Fibroblast of skin of abdomen (primary cell): ENCODE measurements around the gene KRTAP10-4.
"Not testable (repeated sequence)": the region's sequence is repeated elsewhere in the genome, so short reads cannot be mapped to it uniquely, and the experiment has no call there.

Experiments used
- DNase-seq: peaks from one replicate; pipeline ENCODE4 v3.0.0-alpha.2; 2013

KRTAP10-4 gene

DNA sequence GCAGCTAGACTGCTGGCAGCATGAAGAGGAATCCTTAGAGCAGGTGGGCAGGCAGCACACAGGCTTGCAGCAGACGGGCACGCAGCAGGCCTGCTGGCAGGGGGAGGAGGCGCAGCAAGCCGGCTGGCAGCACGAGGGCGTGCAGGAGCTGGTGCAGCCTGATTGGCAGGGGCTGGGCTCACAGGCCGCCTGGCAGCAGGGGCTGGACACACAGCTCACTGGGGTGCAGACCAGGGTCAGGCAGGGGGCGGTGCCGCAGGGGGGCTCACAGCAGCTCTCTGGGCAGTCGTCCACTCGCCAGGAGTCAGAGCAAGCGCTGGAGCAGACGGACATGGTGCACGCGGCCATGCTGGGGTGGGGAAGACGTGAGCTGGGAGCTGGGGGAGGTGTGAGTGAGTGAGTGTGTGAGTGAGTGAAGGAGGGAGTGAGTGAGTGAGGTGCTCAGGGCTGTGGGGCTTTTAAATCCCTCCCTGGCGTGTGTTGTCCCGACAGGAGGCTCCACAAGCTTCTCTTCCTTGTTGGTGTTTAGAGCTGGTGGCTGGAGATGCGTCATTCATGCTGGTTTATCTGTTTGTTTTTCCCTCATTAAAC is 6.8 kb downstream of the KRTAP10-4 start, which contains the start of gene KRTAP10-5:
KRTAP10-5 (minus strand) TSS at position 374 of the 591 bp plus-strand sequence; CDS start at position 348, 26 bp downstream.
- DNase-seq: not testable (repeated sequence)

DNA sequence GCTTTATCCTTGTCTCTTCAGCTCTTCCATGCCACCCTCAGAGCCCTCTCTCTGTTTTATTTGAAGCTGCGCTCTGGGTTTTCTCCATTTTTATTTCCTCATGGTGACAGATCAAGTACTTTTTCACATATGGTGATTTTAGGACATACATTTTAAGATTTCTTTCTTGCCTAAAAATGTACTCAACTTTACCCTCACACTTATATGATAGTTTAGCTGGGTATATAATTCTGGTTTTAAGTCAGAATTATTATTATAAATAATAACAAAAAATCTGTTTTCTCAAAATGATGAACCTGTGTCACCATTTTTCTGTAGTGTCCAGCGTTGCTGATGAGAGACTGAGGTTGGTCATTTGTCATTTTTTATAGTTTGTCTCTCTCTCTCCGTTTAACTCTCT is 7.6 kb downstream of the KRTAP10-4 start:
- no peak for DNase-seq

DNA sequence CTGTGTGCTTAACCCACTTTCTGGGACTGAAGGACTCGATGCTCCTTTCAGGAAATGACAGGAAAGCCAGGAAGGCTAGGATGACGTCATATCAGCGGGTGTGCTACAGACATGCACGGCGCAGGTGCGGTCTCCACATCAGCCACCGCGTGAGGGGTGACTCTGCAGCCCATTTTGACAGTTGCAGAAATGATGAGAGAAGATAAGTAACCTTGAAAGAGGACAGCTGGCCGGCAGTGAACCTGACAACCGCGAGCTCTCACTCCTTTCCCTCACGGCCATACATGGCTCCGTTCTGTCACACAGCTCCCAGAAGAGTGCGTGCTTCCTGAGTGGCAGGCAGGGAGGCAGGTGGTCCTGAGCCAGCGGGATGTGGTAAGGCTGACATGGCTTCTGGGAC is 8.5 kb downstream of the KRTAP10-4 start:
- no peak for DNase-seq

DNA sequence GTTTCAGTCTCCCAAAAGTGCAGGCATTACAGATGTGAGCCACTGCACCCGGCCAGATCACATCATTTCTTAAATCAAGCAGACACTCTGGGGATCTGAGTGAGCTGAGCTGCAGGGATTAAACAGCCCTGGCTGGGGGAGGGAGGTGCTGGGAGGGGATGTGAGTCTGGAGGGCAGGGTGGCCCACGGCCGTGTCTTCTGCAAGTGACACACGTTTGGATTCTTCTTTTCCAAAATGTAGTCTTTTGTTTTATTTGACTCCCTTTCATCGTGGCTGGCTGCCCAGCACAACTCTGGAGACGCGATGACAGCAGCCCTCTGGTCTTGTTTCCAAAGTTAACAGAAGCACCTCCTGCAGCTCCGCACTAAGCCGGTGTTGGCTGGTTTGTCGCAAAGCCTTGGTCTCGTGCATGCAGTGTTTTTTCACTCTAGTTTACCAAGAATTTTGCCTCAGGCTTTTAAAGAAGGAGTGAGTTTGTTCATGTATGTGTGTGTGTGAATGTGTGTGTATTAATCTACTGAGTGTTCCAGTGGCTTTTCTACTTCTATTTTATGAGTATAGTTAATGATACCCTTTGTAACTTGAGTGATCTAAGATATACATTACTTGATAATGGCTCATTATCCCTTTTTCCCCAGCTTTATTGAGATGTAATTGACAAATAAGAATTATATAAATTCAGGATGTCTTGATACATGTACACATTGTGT is 9.7 kb downstream of the KRTAP10-4 start:
- no peak for DNase-seq

DNA sequence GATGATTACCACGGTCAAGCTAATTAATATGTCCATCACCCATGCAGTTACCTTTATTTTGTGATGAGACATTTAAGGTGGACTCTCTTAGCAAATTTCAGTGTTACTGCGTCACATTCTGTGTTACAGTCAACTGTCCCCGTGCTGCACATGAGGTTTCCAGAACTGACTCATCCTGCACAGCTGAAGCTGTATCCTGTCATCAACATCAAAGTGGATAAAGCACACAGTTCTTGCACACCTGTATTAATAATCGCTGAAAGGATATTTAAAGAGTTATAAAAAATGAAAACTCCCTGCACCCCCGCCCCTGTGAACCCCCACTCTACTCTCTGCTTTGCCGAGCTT is 10.2 kb downstream of the KRTAP10-4 start:
- no peak for DNase-seq

DNA sequence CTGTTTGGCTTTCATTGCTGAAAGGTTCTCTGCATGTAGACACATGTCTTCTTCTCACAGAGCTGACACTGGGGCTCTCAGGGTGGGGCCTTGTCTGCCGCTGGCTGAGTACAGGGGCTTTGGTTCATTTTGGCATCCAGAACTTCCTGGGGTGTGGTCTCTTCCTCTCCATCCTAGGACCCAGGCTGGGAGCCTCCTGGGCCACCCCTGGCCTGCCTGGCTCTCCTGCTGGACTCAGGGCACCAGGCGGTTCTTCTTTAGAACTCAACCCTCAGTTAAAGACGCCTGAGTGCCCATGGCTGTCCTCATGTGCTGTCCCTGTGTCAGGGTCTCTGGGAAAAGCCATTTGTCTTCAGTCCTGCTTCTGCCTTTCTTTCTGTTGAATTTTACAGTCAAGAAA is 12.4 kb downstream of the KRTAP10-4 start:
- DNase-seq: no peak

DNA sequence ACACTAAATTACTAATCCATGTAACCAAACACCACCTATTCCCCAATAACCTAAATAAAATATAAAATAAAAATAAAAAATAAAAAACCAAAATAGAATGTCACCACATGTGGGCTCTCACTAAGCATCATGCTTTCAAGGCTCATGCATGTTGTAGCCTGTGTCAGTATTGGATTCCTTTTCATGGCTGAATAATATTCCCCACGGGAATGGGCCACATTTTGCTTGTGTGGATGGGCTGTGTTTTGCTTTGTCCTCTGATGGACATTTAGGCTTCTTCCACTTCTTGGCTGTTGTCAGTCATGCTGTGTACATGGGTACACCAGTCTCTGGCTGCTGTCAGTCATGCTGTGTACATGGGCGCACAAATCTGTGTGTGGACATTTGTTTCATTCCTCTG is 15.6 kb downstream of the KRTAP10-4 start:
- no peak for DNase-seq

DNA sequence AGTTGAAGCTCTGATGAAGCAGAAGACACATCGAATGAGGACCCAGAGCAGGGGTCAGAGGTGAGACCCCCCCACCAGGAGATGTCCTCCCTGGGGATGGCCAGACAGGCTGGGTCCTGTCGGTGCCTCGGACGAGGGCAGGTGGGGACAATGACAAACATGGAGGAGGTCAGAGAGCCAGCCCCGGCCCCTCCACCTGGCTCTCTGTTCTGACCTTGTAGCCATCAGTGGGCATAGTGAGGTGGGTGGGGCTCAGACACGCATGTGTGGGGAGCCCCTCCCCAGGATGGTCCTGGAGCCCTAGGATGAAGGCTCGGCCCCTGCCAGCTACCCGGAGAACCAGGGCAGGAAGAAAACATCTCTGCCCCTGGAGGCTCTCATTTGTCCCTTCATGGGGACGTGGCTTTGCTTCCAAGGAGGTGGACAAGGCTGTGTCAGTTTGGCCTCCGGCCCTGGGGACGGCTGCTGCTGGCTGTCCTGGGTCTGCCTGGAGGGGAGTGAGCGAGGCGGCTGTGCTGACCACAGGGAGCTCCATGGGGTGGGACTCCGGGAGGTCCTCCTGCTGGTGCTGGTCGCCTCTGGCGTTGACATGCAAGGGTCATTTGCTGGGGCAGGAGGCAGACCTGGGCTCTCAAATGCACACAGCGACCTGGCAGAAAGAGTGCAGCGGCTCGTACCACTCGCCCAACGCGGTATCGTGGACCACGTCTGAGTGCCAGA is 16.2 kb downstream of the KRTAP10-4 start:
- no peak for DNase-seq

DNA sequence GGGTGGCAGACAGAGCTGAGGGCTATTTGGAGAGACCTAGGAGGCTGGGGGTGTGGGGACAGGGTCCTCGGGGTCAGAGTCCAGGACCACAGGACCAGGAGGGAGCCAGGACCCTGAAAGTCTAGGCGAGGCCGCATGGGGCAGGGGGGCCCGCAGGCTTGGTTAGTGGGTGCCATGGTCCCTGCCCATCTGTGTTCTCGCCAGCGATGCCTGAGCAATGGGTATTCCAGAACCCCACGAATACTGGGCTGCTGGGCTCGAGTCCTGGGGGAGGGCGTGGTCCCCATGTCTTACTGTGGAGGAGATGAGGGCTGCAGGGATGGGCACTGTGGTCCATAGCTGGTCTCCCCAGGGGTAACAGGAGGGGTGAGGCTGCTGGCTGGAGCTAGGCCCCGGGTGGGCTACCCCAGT is 16.8 kb downstream of the KRTAP10-4 start:
- DNase-seq: no peak

DNA sequence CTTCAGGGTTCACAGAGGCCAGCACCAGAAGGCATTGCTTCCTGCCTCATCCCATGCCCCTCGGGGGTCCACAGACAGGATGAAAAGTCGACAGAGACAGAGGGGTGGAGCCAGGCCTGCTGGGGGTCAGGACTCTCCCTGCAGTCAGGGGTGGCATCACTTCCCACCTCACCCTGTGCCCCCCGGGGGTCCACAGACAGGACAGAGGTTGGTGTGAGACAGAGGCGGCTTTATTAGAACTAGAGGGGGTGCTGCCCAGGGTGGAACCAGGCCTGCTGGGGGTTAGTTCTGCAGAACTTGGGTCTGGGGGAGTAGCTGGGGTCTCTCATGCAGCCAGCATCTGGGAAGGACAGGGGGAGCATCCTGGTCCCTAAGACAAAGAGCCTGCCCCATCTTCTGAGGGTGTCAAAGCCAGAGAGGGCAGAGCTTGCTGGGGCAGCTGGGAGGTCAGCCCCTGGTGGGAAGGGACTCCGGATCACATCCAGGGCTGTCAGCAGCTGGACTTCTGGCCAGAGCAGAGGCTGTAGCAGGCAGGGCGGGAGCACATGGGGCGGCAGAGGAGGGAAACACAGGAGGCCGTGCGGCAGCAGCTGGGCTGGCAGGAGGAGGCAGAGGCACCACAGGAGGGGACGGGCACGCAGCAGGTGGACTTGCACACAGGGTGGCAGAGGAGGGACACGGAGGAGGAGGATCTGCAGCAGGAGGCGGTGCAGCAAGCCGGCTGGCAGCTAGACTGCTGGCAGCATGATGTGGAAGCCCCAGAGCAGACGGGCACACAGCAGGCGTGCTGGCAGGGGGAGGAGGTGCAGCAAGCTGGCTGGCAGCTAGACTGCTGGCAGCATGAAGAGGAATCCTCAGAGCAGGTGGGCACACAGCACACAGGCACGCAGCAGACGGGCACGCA is 17.6 kb downstream of the KRTAP10-4 start:
- not testable (repeated sequence) for DNase-seq

DNA sequence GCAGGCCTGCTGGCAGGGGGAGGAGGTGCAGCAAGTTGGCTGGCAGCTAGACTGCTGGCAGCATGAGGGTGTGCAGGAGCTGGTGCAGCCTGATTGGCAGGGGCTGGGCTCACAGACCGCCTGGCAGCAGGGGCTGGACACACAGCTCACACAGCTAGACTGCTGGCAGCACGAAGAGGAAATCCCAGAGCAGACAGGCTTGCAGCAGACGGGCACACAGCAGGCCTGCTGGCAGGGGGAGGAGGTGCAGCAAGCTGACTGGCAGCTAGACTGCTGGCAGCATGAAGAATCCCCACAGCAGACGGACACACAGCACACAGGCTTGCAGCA is 18.2 kb downstream of the KRTAP10-4 start:
- DNase-seq: not testable (repeated sequence)

DNA sequence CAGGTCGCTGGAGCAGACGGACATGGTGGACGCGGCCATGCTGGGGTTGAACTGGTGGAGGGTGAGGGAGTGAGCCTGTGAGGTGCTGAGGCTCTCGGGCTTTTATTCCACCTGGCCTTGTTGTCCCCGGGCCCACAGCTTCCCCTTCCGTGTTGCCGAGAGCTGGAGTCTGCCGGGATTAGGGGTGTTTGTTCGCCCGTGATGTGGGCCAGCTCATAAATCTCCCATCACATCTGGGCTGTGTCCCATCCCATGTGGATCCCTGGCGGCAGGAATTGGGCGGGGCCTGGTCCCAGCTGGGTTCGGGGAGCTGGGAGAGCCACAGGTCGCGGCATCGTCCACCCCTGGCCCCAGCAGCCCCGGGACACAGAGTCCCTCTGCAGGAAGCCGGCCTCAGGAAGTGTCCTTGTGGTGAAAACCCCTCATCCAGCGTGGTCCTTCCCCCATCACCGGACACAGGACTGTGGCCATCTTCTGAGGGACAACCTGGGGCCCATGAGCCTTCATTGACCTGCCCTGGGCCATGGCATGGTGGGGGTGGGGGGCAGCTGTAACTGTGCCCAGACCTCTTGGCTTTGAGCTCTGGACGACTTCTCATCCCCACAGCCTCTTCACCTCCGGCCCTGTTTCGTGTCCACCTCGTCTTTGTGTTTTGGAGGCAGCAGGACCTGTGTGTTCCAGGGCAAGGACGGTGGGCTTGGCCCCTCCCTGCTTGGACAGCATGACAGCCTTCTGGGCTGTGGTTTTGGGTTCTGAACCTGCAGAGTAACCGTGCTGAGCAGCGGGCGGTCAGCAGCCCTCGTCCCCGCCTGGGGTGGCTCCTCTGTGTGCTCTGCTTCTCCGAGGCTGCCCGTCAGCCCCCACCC is 19.1 kb downstream of the KRTAP10-4 start, which contains the start of gene KRTAP10-6:
KRTAP10-6 (minus strand) TSS at position 60 of the 866 bp plus-strand sequence; CDS start at position 39, 21 bp downstream.
- no peak for DNase-seq

DNA sequence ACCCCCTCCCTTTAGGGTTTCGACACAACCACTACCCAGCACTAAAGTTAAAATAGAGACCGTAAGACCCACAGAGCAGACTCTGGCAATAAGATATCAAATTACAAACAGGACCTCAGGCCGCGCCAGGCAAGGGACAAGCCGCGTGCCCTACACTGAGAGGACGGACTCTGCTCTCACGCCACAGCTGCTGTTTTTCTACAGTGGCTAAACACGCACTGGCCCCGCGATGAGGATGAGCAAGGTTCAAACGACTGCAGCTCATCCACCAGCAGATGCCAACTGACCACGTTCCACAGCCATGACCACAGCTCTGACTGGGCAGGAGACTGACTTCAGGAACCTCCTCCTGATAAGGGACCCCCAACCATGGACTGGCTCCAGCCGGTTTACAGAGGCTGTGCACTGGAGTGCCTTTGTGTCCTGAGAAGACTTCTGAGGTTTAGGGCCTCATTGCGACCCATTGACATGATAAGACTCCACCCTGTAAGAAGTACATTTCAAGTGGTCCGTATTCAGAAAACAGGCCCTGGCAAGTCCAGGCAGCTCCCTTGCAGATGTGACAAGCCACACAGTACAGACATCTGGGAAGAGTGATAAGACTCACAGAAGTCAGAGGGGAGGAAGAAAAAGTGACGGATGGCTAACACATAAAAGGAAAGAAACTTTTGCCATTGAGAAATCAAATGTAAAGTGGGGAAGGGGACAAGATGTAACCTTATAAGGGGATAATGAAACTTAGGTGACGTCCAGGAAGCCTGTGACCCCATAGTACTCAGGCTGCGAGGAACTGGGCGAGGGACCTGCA is 20.3 kb downstream of the KRTAP10-4 start:
- no peak for DNase-seq

DNA sequence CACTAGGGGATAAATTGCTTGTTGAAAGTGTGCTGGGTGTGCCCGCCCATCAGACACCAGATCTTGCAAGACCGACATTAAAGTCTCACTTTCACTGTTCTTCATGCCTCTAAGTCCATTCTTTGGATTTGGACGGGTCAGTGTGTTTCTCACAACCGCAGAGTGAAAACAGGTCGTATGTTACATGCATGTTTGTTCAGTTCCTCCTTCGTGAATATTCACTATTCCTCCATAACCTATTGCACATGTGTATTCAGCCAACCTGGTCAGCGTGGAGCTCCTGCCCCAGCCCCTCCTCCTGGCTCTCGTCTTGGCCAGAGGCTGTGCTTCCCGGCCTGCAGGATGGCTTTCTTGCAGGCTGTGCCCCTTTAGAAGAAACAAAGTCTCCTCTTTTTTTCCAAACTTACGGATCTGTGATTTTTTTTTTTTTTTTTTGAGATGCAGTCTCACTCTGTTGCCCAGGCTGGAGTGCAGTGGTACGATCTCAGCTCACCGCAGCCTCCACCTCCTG is 20.9 kb downstream of the KRTAP10-4 start:
- DNase-seq: no peak

DNA sequence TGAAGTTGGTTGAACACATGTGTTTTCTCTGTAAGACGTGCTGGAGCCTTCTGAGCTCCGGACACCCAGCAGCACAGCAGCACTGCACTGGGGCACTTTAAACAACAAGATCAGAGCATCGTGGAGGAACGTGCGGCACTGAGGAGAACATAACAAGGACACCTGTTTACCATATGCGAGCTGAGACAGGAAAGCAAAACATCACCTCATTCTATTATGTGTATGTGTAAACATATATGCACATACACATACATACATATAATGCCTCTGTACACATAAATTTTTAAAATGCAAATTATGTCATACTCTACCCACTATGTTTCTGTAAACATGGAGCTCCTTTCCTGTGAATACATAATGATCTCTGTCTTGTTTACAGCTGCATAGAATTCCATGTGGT is 22.0 kb downstream of the KRTAP10-4 start:
- DNase-seq: no peak

DNA sequence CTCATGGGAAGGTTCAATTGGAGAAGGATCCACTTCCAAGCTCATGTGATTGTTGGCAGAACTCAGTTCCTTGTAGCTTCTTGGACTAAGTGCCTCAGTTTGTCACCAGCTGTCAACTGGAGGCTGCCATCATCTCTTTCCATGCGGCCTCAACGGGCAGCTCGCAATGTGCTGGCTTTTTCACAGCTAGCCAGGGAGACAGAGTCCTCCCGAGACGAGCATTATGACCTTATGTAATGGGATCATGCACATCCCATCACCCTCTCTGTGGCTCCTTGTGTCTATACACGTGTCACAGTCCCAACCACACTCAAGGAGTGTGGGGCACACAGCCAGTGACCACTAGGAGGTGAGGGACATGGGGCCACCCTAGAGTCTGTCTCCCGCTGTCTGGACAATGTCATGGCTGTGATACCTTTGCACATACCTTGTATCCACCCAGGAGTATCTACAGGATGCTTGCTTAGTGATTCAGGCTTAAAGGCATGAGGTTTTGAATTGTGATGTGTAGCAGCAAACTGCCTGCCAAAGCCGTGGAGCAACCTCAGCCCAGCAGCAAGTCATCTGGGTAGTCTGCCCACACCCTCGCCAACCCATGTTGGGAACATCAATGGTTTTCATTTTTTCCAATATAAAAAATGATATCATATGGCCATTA is 22.7 kb downstream of the KRTAP10-4 start:
- DNase-seq: no peak

DNA sequence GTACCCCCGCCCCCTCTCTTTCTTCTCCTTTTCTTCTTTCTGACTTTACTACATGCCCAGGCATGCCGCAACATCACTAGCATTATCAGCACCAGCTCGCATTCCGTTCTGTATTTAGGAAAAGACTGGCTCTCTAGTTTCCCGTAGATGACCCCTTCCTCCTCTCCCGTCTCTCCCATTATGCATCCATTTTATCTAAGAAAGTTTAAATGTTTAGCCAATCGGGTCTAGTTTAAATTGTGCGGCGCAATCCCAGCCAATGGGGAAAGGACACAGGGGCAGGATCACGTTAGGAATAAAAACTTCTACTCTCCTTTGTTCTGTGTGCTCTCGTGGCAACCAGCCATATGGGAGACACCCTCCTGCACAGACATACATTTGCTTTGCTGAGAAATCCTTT is 24.5 kb downstream of the KRTAP10-4 start:
- no peak for DNase-seq

DNA sequence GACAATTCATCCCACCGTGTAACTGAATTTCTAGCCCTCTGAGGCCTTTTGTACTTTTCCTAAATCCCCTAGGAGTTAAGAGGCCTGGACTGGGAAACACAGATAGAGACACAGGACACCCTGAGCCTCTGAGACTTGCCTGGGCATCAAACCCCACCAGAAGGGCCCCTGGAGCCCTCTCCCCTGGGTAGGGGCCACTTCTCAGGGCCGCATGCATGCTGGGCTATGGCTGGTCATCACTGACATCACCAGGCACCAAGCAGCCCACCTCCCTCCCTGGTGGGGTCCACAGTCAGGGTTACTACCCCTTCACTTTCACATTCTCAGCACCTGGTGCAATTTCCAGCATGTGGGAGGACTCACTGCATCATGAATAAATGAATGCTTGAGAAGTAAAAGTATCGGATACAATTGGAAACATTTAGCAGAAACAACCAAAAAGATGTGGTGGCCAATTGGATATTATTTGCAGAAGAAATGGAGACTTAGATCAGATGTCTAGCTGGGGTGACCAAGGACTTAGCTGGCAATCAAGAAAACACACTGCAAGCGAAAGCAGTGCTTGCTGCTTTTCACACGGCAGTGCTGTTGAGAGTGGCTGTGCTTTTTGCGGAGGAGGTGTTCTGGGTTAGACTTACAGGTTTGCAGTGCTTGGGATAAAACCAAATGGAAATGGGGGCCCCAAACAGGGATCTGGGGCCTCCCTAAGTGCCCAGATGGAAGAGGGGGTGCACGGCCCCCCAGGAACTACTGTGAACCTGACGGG is 25.9 kb downstream of the KRTAP10-4 start:
- DNase-seq: no peak
